NT2/D1 (cell line): ENCODE data around the gene CDH10.

Source experiments
- SUZ12 ChIP-seq: IDR thresholded peaks from 2 replicates; pipeline ENCODE4 v1.6.1; 2011; ENCODE audit not compliant: insufficient read length, insufficient read depth; ENCODE audit errors: extremely low read depth
- YY1 ChIP-seq: IDR thresholded peaks from 2 replicates; pipeline ENCODE4 v1.6.1; 2011; ENCODE audit not compliant: insufficient read length, insufficient read depth
- ZNF274 ChIP-seq: IDR thresholded peaks from 2 replicates; pipeline ENCODE4 v1.6.1; 2011; ENCODE audit warnings: mild to moderate bottlenecking, low read depth, low read length

DNA sequence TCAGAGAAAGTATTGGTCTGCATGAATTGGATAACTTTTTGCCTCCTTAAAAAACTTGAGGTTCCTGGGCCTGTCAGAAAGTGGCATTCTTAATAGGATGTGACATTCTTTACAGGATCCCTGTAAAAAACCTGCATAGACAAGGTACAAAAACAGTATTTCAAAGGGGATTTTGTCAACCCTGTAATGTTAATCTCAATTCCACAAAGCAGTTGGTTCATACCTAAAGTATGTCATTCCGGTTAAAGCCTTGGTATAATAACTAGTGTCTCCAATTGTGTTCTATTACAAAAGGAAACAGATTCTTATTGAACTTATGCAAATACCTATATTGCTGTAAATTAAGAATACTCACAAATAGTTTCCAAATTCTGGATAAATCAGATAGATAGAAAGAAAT lies 169.7 kb downstream of the CDH10 start:
- TF ChIP-seq ZNF274: no peak
- TF ChIP-seq YY1: no peak
- no peak for TF ChIP-seq SUZ12
